ENCODE results near the gene SETD1B. TPM values are rescaled to one million over a fixed set of nuclear protein-coding genes. Genes with fewer than 3 reads are reported as not detected.

The SETD1B gene
- total RNA-seq, 1 experiment from 2014 or later = 1.7 TPM

- H3K4me1 ChIP-seq (replicated peaks) = no peaks in the 10 kb centered on the region
- H3K4me3 ChIP-seq = no peak overlapping the region
- H3K9me3 ChIP-seq (replicated peaks) = no peaks in the 10 kb centered on the region
- H3K27ac ChIP-seq = no peak overlapping the region
- no peak for DNase-seq (ENCODE audit: low read depth in 1 of 2, low spot score in 2 of 2)
- no peaks in the 10 kb centered on the region for H3K27me3 ChIP-seq (replicated peaks)
- peaks cover 58% of the 10 kb centered on the region for H3K36me3 ChIP-seq
Observed at GRCh38 chr12:121826318-121827150, 22.7 kb downstream of the SETD1B start.

GRCh38 chr12:121827351-121828099 lies 23.7 kb downstream of the SETD1B start:
- DNase-seq (ENCODE audit: low read depth in 1 of 2, low spot score in 2 of 2) = no peak
- Histone ChIP-seq H3K27ac (no peak overlapping the region), H3K36me3 (peaks cover 53% of the 10 kb centered on the region), H3K27me3 (replicated peaks) (no peaks in the 10 kb centered on the region), H3K4me1 (replicated peaks) (no peaks in the 10 kb centered on the region), H3K9me3 (replicated peaks) (no peaks in the 10 kb centered on the region), H3K4me3 (no peak overlapping the region)

GRCh38 chr12:121828306-121828705 lies 24.5 kb downstream of the SETD1B start:
- Histone ChIP-seq H3K27ac (no peak overlapping the region), H3K36me3 (peaks cover 49% of the 10 kb centered on the region), H3K27me3 (replicated peaks) (no peaks in the 10 kb centered on the region), H3K4me1 (replicated peaks) (no peaks in the 10 kb centered on the region), H3K4me3 (no peak overlapping the region), H3K9me3 (replicated peaks) (no peaks in the 10 kb centered on the region)
- DNase-seq (ENCODE audit: low read depth in 1 of 2, low spot score in 2 of 2) = no peak

- Histone ChIP-seq H3K27ac (no peak overlapping the region), H3K36me3 (peaks cover 44% of the 10 kb centered on the region), H3K9me3 (replicated peaks) (no peaks in the 10 kb centered on the region), H3K27me3 (replicated peaks) (no peaks in the 10 kb centered on the region), H3K4me3 (no peak overlapping the region), H3K4me1 (replicated peaks) (no peaks in the 10 kb centered on the region)
- DNase-seq (ENCODE audit: low read depth in 1 of 2, low spot score in 2 of 2) = no peak
Observed at GRCh38 chr12:121828826-121829225, 25.0 kb downstream of the SETD1B start.

- Histone ChIP-seq H3K4me3 (no peak overlapping the region), H3K4me1 (replicated peaks) (no peaks in the 10 kb centered on the region), H3K36me3 (peaks cover 39% of the 10 kb centered on the region), H3K27me3 (replicated peaks) (no peaks in the 10 kb centered on the region), H3K9me3 (replicated peaks) (no peaks in the 10 kb centered on the region), H3K27ac (no peak overlapping the region)
- DNase-seq (ENCODE audit: low read depth in 1 of 2, low spot score in 2 of 2) = no peak
Observed at GRCh38 chr12:121829250-121829918, 25.6 kb downstream of the SETD1B start.

GRCh38 chr12:121830134-121830533 lies 26.3 kb downstream of the SETD1B start:
- Histone ChIP-seq H3K27ac (no peak overlapping the region), H3K9me3 (replicated peaks) (no peaks in the 10 kb centered on the region), H3K36me3 (peaks cover 39% of the 10 kb centered on the region), H3K4me3 (no peak overlapping the region), H3K27me3 (replicated peaks) (no peaks in the 10 kb centered on the region), H3K4me1 (replicated peaks) (no peaks in the 10 kb centered on the region)
- DNase-seq (ENCODE audit: low read depth in 1 of 2, low spot score in 2 of 2) = no peak

- Histone ChIP-seq H3K27ac (no peak overlapping the region), H3K4me1 (replicated peaks) (no peaks in the 10 kb centered on the region), H3K36me3 (peaks cover 39% of the 10 kb centered on the region), H3K9me3 (replicated peaks) (no peaks in the 10 kb centered on the region), H3K4me3 (no peak overlapping the region), H3K27me3 (replicated peaks) (no peaks in the 10 kb centered on the region)
- no peak for DNase-seq (ENCODE audit: low read depth in 1 of 2, low spot score in 2 of 2)
Observed at GRCh38 chr12:121830588-121831265, 26.9 kb downstream of the SETD1B start.

GRCh38 chr12:121831571-121832245 lies 27.9 kb downstream of the SETD1B start:
- Histone ChIP-seq H3K9me3 (replicated peaks) (no peaks in the 10 kb centered on the region), H3K27me3 (replicated peaks) (no peaks in the 10 kb centered on the region), H3K4me3 (no peak overlapping the region), H3K27ac (no peak overlapping the region), H3K36me3 (peaks cover 37% of the 10 kb centered on the region), H3K4me1 (replicated peaks) (no peaks in the 10 kb centered on the region)
- no peak for DNase-seq (ENCODE audit: low read depth in 1 of 2, low spot score in 2 of 2)

- H3K36me3 ChIP-seq = no peaks in the 10 kb centered on the region
- H3K27me3 ChIP-seq (replicated peaks) = no peaks in the 10 kb centered on the region; the same call in 1 of the 2 replicates
- H3K9me3 ChIP-seq (replicated peaks) = no peaks in the 10 kb centered on the region
- no peak for DNase-seq (ENCODE audit: low read depth in 1 of 2, low spot score in 2 of 2)
- no peak overlapping the region for H3K27ac ChIP-seq
- H3K4me3 ChIP-seq = no peak overlapping the region
- peaks cover 10% of the 10 kb centered on the region; the same call in 1 of the 2 replicates for H3K4me1 ChIP-seq (replicated peaks)
Observed at GRCh38 chr12:121837680-121838079, 33.9 kb downstream of the SETD1B start.

- Histone ChIP-seq H3K9me3 (replicated peaks) (no peaks in the 10 kb centered on the region), H3K36me3 (no peaks in the 10 kb centered on the region), H3K27me3 (replicated peaks) (no peaks in the 10 kb centered on the region; the same call in 1 of the 2 replicates), H3K4me3 (no peak overlapping the region), H3K27ac (no peak overlapping the region), H3K4me1 (replicated peaks) (peaks cover 10% of the 10 kb centered on the region; the same call in 1 of the 2 replicates)
- DNase-seq (ENCODE audit: low read depth in 1 of 2, low spot score in 2 of 2) = no peak
Observed at GRCh38 chr12:121838126-121838525, 34.3 kb downstream of the SETD1B start.

- peak; percentile 95 to 99 for DNase-seq (ENCODE audit: low read depth in 1 of 2, low spot score in 2 of 2)
- Histone ChIP-seq H3K36me3 (no peaks in the 10 kb centered on the region), H3K4me3 (peak overlapping the region; percentile 43), H3K27ac (no peak overlapping the region), H3K4me1 (replicated peaks) (peaks cover 10% of the 10 kb centered on the region; the same call in 1 of the 2 replicates), H3K9me3 (replicated peaks) (no peaks in the 10 kb centered on the region), H3K27me3 (replicated peaks) (no peaks in the 10 kb centered on the region; the same call in 1 of the 2 replicates)
Observed at GRCh38 chr12:121839106-121839992, 35.5 kb downstream of the SETD1B start.
